ENCODE data around the gene NR3C2. TPM values are rescaled to one million over a fixed set of nuclear protein-coding genes. Genes with fewer than 3 reads are reported as not detected.
A peak's percentile ranks its signal among the peaks of the same experiment; 100 is the strongest.

Gene NR3C2
- total and polyA plus RNA-seq, 4 donors: 2.8 to 43.9 (median 11.5) TPM

- no peak for ATAC-seq (ENCODE audit: insufficient read depth, low FRiP score)
Measured at GRCh38 chr4:148103597-148104355, 338.4 kb downstream of the NR3C2 start.

GRCh38 chr4:148101790-148102189 lies 340.4 kb downstream of the NR3C2 start:
- Histone ChIP-seq H3K27me3 (ENCODE audit: control insufficient read depth in 3 of 3, insufficient read depth in 3 of 3, low read length in 2 of 3) (no peaks in the 10 kb centered on the region), H3K36me3 (ENCODE audit: control insufficient read depth in 4 of 4, insufficient read depth in 4 of 4, low read length in 4 of 4) (peaks cover 0 to 2% (median 0%) of the 10 kb centered on the region in 4 donors), H3K9ac (ENCODE audit: insufficient read depth in 1 of 2, low read length in 2 of 2) (no peak overlapping the region), H3K27ac (ENCODE audit: low read depth in 1 of 2, low read length in 1 of 2) (no peak overlapping the region), H3K9me3 (ENCODE audit: control insufficient read depth in 4 of 4, insufficient read depth in 3 of 4, low read length in 3 of 4) (peaks cover 0 to under 1% (median 0%) of the 10 kb centered on the region in 4 donors), H3K4me1 (ENCODE audit: control insufficient read depth in 5 of 5, insufficient read depth in 5 of 5, low read length in 5 of 5) (peaks cover 0 to 12% (median 7%) of the 10 kb centered on the region in 5 donors), H3K4me3 (no peak overlapping the region)
- WGBS, 2 donors: 59 to 79% methylated on average over 4 of the region's 4 CpGs
- TF ChIP-seq, protein P1, sequence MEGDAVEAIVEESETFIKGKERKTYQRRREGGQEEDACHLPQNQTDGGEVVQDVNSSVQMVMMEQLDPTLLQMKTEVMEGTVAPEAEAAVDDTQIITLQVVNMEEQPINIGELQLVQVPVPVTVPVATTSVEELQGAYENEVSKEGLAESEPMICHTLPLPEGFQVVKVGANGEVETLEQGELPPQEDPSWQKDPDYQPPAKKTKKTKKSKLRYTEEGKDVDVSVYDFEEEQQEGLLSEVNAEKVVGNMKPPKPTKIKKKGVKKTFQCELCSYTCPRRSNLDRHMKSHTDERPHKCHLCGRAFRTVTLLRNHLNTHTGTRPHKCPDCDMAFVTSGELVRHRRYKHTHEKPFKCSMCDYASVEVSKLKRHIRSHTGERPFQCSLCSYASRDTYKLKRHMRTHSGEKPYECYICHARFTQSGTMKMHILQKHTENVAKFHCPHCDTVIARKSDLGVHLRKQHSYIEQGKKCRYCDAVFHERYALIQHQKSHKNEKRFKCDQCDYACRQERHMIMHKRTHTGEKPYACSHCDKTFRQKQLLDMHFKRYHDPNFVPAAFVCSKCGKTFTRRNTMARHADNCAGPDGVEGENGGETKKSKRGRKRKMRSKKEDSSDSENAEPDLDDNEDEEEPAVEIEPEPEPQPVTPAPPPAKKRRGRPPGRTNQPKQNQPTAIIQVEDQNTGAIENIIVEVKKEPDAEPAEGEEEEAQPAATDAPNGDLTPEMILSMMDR (IDR thresholded peaks at IDR 0.05; ENCODE audit: control extremely low read depth, extremely low read depth): no peak
- ATAC-seq (ENCODE audit: insufficient read depth, low FRiP score) (no peak), DNase-seq (no peak)

More at GRCh38 chr4:148103597-148104355, 338.4 kb downstream of the NR3C2 start:
- TF ChIP-seq, protein P1 (IDR thresholded peaks at IDR 0.05; ENCODE audit: control extremely low read depth, extremely low read depth): no peak
- H3K4me3 ChIP-seq: no peak overlapping the region
- DNase-seq: peak; percentile 38 to 72 (median 65)
- peaks cover 0 to 2% (median under 1%) of the 10 kb centered on the region in 4 donors for H3K9me3 ChIP-seq (ENCODE audit: control insufficient read depth in 4 of 4, insufficient read depth in 3 of 4, low read length in 3 of 4)
- H3K9ac ChIP-seq (ENCODE audit: insufficient read depth in 1 of 2, low read length in 2 of 2): no peak overlapping the region
- WGBS, 2 donors: 90 to 92% methylated on average over 7 of the region's 7 CpGs
- H3K27ac ChIP-seq (ENCODE audit: low read depth in 1 of 2, low read length in 1 of 2): no peak overlapping the region
- H3K36me3 ChIP-seq (ENCODE audit: control insufficient read depth in 4 of 4, insufficient read depth in 4 of 4, low read length in 4 of 4): peaks cover 0 to 8% (median 0%) of the 10 kb centered on the region in 4 donors
- H3K4me1 ChIP-seq (ENCODE audit: control insufficient read depth in 5 of 5, insufficient read depth in 5 of 5, low read length in 5 of 5): peaks cover 0 to 12% (median 7%) of the 10 kb centered on the region in 5 donors
- no peaks in the 10 kb centered on the region for H3K27me3 ChIP-seq (ENCODE audit: control insufficient read depth in 3 of 3, insufficient read depth in 3 of 3, low read length in 2 of 3)

GRCh38 chr4:148101235-148101634 lies 341.0 kb downstream of the NR3C2 start:
- ATAC-seq (ENCODE audit: insufficient read depth, low FRiP score): no peak
- peaks cover 0 to 2% (median 0%) of the 10 kb centered on the region in 4 donors for H3K36me3 ChIP-seq (ENCODE audit: control insufficient read depth in 4 of 4, insufficient read depth in 4 of 4, low read length in 4 of 4)
- WGBS, 2 donors: 57 to 97% methylated on average over 3 of the region's 3 CpGs
- H3K27me3 ChIP-seq (ENCODE audit: control insufficient read depth in 3 of 3, insufficient read depth in 3 of 3, low read length in 2 of 3): no peaks in the 10 kb centered on the region
- no peak overlapping the region for H3K9ac ChIP-seq (ENCODE audit: insufficient read depth in 1 of 2, low read length in 2 of 2)
- no peak overlapping the region for H3K27ac ChIP-seq (ENCODE audit: low read depth in 1 of 2, low read length in 1 of 2)
- TF ChIP-seq, protein P1 (IDR thresholded peaks at IDR 0.05; ENCODE audit: control extremely low read depth, extremely low read depth): no peak
- H3K9me3 ChIP-seq (ENCODE audit: control insufficient read depth in 4 of 4, insufficient read depth in 3 of 4, low read length in 3 of 4): no peaks in the 10 kb centered on the region
- no peak for DNase-seq
- H3K4me3 ChIP-seq: no peak overlapping the region
- peaks cover 0 to 12% (median 7%) of the 10 kb centered on the region in 5 donors for H3K4me1 ChIP-seq (ENCODE audit: control insufficient read depth in 5 of 5, insufficient read depth in 5 of 5, low read length in 5 of 5)

All from lung (tissue), 12 donors.